ENCODE results near the gene MYH11.

DNA sequence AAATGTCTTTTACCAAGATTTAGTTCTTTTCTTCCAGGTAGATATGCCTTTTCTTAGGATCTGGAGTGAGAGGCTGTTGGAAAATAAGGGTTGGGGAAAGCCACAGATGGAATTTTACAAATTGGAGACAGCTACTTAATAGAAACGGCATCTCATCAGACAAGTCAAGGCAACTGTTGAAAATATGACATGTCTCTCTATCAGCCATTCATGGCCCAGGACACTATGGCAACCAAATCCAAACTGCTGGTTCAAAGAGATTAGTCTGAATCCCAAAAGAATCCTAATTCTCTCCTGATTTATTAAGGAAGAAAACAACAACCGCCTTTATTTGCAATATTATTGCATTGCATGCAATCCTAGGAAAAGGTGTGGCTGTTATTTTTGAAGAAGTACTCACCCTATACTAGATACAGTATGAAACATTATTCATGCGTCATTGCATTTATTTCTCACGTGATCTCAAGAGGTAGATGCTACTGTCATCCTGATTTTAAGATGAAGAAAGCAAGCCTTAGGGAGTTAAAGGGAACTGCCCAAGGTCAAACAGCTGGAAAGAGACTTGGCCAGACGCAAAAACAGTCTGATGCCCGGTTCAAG lies 44.2 kb upstream of the MYH11 start:
- TF ChIP-seq, protein P1, sequence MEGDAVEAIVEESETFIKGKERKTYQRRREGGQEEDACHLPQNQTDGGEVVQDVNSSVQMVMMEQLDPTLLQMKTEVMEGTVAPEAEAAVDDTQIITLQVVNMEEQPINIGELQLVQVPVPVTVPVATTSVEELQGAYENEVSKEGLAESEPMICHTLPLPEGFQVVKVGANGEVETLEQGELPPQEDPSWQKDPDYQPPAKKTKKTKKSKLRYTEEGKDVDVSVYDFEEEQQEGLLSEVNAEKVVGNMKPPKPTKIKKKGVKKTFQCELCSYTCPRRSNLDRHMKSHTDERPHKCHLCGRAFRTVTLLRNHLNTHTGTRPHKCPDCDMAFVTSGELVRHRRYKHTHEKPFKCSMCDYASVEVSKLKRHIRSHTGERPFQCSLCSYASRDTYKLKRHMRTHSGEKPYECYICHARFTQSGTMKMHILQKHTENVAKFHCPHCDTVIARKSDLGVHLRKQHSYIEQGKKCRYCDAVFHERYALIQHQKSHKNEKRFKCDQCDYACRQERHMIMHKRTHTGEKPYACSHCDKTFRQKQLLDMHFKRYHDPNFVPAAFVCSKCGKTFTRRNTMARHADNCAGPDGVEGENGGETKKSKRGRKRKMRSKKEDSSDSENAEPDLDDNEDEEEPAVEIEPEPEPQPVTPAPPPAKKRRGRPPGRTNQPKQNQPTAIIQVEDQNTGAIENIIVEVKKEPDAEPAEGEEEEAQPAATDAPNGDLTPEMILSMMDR (IDR thresholded peaks at IDR 0.05), result no peak
- no peak for TF ChIP-seq POLR2A (IDR thresholded peaks at IDR 0.05)

All from lower leg skin (tissue), 3 donors.